ENCODE results near the gene DGCR6. TPM values are rescaled to one million over a fixed set of nuclear protein-coding genes. Genes with fewer than 3 reads are reported as not detected.
"Not testable (repeated sequence)": the region's sequence is repeated elsewhere in the genome, so short reads cannot be mapped to it uniquely, and the experiment has no call there.

Gene DGCR6
- total and polyA plus RNA-seq, 2 donors from 2014 or later = 1.7 to 3.7 TPM

- DNase-seq = peak in 1 of 5 donors; percentile 66
- intact Hi-C loops (cut with DNase I) = no loop called here
These were observed 49.0 kb downstream of the DGCR6 start for GRCh38 chr22:18954990-18955571.

GRCh38 chr22:18955696-18956095, 49.6 kb downstream of the DGCR6 start:
- Histone ChIP-seq H3K27me3 (ENCODE audit: control insufficient read depth, insufficient read depth, low read length) (no peaks in the 10 kb centered on the region), H3K9ac (ENCODE audit: low read length in 3 of 3) (no peak overlapping the region), H3K4me3 (ENCODE audit: low read length in 3 of 3) (no peak overlapping the region), H3K9me3 (ENCODE audit: control insufficient read depth in 2 of 3, insufficient read depth in 1 of 3, low read length in 3 of 3) (no peaks in the 10 kb centered on the region), H3K36me3 (ENCODE audit: control insufficient read depth in 2 of 3, insufficient read depth in 3 of 3, low read length in 3 of 3) (no peaks in the 10 kb centered on the region), H3K4me1 (ENCODE audit: control insufficient read depth in 2 of 3, insufficient read depth in 2 of 3, low read depth in 1 of 3, low read length in 3 of 3) (no peaks in the 10 kb centered on the region), H3K27ac (ENCODE audit: low read depth in 2 of 2, low read length in 2 of 2) (no peak overlapping the region)
- no peak for TF ChIP-seq CTCF (IDR thresholded peaks at IDR 0.05; ENCODE audit: borderline replicate concordance, extremely low read depth, insufficient read depth)
- FAIRE-seq (no peak), DNase-seq (peak in 1 of 5 donors; percentile 38)
- intact Hi-C loops (cut with DNase I) = no loop called here

More at GRCh38 chr22:18954990-18955571, 49.0 kb downstream of the DGCR6 start:
- Histone ChIP-seq H3K9me3 (ENCODE audit: control insufficient read depth in 2 of 3, insufficient read depth in 1 of 3, low read length in 3 of 3) (no peaks in the 10 kb centered on the region), H3K27me3 (ENCODE audit: control insufficient read depth, insufficient read depth, low read length) (no peaks in the 10 kb centered on the region), H3K4me1 (ENCODE audit: control insufficient read depth in 2 of 3, insufficient read depth in 2 of 3, low read depth in 1 of 3, low read length in 3 of 3) (no peaks in the 10 kb centered on the region), H3K4me3 (ENCODE audit: low read length in 3 of 3) (no peak overlapping the region), H3K9ac (ENCODE audit: low read length in 3 of 3) (no peak overlapping the region), H3K36me3 (ENCODE audit: control insufficient read depth in 2 of 3, insufficient read depth in 3 of 3, low read length in 3 of 3) (no peaks in the 10 kb centered on the region), H3K27ac (ENCODE audit: low read depth in 2 of 2, low read length in 2 of 2) (no peak overlapping the region)
- no peak for FAIRE-seq
- TF ChIP-seq CTCF (IDR thresholded peaks at IDR 0.05; ENCODE audit: borderline replicate concordance, extremely low read depth, insufficient read depth) = no peak

- H3K36me3 ChIP-seq (ENCODE audit: control insufficient read depth in 2 of 3, insufficient read depth in 3 of 3, low read length in 3 of 3); H3K4me1 ChIP-seq (ENCODE audit: control insufficient read depth in 2 of 3, insufficient read depth in 2 of 3, low read depth in 1 of 3, low read length in 3 of 3); FAIRE-seq; H3K9me3 ChIP-seq (ENCODE audit: control insufficient read depth in 2 of 3, insufficient read depth in 1 of 3, low read length in 3 of 3); H3K4me3 ChIP-seq (ENCODE audit: low read length in 3 of 3); H3K27ac ChIP-seq (ENCODE audit: low read depth in 2 of 2, low read length in 2 of 2); H3K9ac ChIP-seq (ENCODE audit: low read length in 3 of 3); H3K27me3 ChIP-seq (ENCODE audit: control insufficient read depth, insufficient read depth, low read length); intact Hi-C loops (cut with DNase I): not testable (repeated sequence)
- DNase-seq = peak in 1 of 5 donors; percentile 59
These were observed 50.2 kb downstream of the DGCR6 start for GRCh38 chr22:18956121-18956895.

GRCh38 chr22:18956956-18957355, 50.8 kb downstream of the DGCR6 start:
- H3K36me3 ChIP-seq (ENCODE audit: control insufficient read depth in 2 of 3, insufficient read depth in 3 of 3, low read length in 3 of 3); H3K27me3 ChIP-seq (ENCODE audit: control insufficient read depth, insufficient read depth, low read length); FAIRE-seq; H3K4me1 ChIP-seq (ENCODE audit: control insufficient read depth in 2 of 3, insufficient read depth in 2 of 3, low read depth in 1 of 3, low read length in 3 of 3); intact Hi-C loops (cut with DNase I); H3K4me3 ChIP-seq (ENCODE audit: low read length in 3 of 3); H3K9me3 ChIP-seq (ENCODE audit: control insufficient read depth in 2 of 3, insufficient read depth in 1 of 3, low read length in 3 of 3); H3K9ac ChIP-seq (ENCODE audit: low read length in 3 of 3); H3K27ac ChIP-seq (ENCODE audit: low read depth in 2 of 2, low read length in 2 of 2): not testable (repeated sequence)
- DNase-seq = peak in 1 of 5 donors; percentile 31

- H3K9me3 ChIP-seq (ENCODE audit: control insufficient read depth in 2 of 3, insufficient read depth in 1 of 3, low read length in 3 of 3); H3K27me3 ChIP-seq (ENCODE audit: control insufficient read depth, insufficient read depth, low read length); FAIRE-seq; H3K4me3 ChIP-seq (ENCODE audit: low read length in 3 of 3); intact Hi-C loops (cut with DNase I); H3K4me1 ChIP-seq (ENCODE audit: control insufficient read depth in 2 of 3, insufficient read depth in 2 of 3, low read depth in 1 of 3, low read length in 3 of 3); H3K9ac ChIP-seq (ENCODE audit: low read length in 3 of 3); H3K27ac ChIP-seq (ENCODE audit: low read depth in 2 of 2, low read length in 2 of 2); H3K36me3 ChIP-seq (ENCODE audit: control insufficient read depth in 2 of 3, insufficient read depth in 3 of 3, low read length in 3 of 3): not testable (repeated sequence)
- DNase-seq = peak in 1 of 5 donors; percentile 58
These were observed 51.7 kb downstream of the DGCR6 start for GRCh38 chr22:18957621-18958320.

- H3K27ac ChIP-seq (ENCODE audit: low read depth in 2 of 2, low read length in 2 of 2); H3K4me1 ChIP-seq (ENCODE audit: control insufficient read depth in 2 of 3, insufficient read depth in 2 of 3, low read depth in 1 of 3, low read length in 3 of 3); H3K9me3 ChIP-seq (ENCODE audit: control insufficient read depth in 2 of 3, insufficient read depth in 1 of 3, low read length in 3 of 3); H3K36me3 ChIP-seq (ENCODE audit: control insufficient read depth in 2 of 3, insufficient read depth in 3 of 3, low read length in 3 of 3); intact Hi-C loops (cut with DNase I); H3K27me3 ChIP-seq (ENCODE audit: control insufficient read depth, insufficient read depth, low read length); H3K9ac ChIP-seq (ENCODE audit: low read length in 3 of 3); H3K4me3 ChIP-seq (ENCODE audit: low read length in 3 of 3); FAIRE-seq: not testable (repeated sequence)
- peak in 1 of 5 donors; percentile 45 for DNase-seq
These were observed 52.2 kb downstream of the DGCR6 start for GRCh38 chr22:18958321-18958705.

Measured in kidney (tissue), 14 donors.